GM12891 (cell line): Measurements from ENCODE around the gene CD164L2.
"Not testable (repeated sequence)": the region's sequence is repeated elsewhere in the genome, so short reads cannot be mapped to it uniquely, and the experiment has no call there.

Experiments
- DNase-seq: peaks from one replicate; pipeline ENCODE4 v3.0.0; 2011; ENCODE audit warnings: low spot score; ENCODE audit not compliant: insufficient read length
- FAIRE-seq: peaks from 2 replicates; lab custom pipeline; 2011; peaks lifted over from hg19 to GRCh38; lab: Jason Lieb, UNC
- PAX5 ChIP-seq: IDR thresholded peaks from 2 replicates; pipeline ENCODE4 v1.6.1; 2011; ENCODE audit warnings: low read length, moderate library complexity, mild to moderate bottlenecking; ENCODE audit not compliant: insufficient read depth, severe bottlenecking
- POLR2A ChIP-seq: IDR thresholded peaks from 2 replicates; pipeline ENCODE4 v1.6.1; 2011; ENCODE audit warnings: low read depth, low read length, control low read depth
- POLR2AphosphoS5 ChIP-seq: IDR thresholded peaks from 2 replicates; pipeline ENCODE4 v1.6.1; 2011; ENCODE audit warnings: low read depth, low read length, control low read depth
- POU2F2 ChIP-seq: IDR thresholded peaks from 2 replicates; pipeline ENCODE4 v1.6.1; 2011; ENCODE audit warnings: low read depth, mild to moderate bottlenecking, control low read depth, low read length, moderate library complexity
- SPI1 ChIP-seq: IDR thresholded peaks from 2 replicates; pipeline ENCODE4 v1.6.1; 2011; ENCODE audit warnings: low read depth, low read length, control low read depth
- TAF1 ChIP-seq: IDR thresholded peaks from 2 replicates; pipeline ENCODE4 v1.6.1; 2011; ENCODE audit warnings: low read depth, low read length, control low read depth

The CD164L2 gene

GRCh38 chr1:27418326-27419185, 35.4 kb upstream of the CD164L2 start:
- DNase-seq (no peak), FAIRE-seq (peak; percentile 79)
- peak; percentile 23; the same call in 1 of the 2 replicates for TF ChIP-seq POLR2A
- peak; percentile 64; the same call in 1 of the 2 replicates for TF ChIP-seq POU2F2
- no peak for TF ChIP-seq PAX5
- TF ChIP-seq POLR2AphosphoS5: peak; percentile 47; the same call in 1 of the 2 replicates
- TF ChIP-seq SPI1: no peak
- TF ChIP-seq TAF1: no peak

DNA sequence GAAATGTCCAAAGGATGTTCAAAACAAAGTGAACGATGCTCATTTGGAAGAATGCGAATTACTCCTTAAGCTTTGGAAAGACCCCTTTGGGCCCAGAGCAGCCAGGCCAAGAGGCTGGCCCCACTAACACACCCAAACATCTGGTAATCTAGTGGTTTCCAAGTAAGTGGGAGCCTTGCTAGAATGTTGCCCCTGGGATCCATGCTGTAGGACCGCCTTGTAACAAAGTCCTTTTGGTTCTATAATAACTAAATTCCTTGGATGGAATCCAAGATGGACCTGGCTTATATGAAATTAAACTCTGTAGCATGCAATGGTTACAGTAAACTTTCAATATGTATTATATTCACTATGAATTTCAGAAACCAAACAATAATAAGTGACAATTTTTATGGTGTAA, 34.6 kb upstream of the CD164L2 start:
- FAIRE-seq (peak; percentile 33), DNase-seq (no peak)
- TF ChIP-seq POLR2A (no peak), PAX5 (no peak), POLR2AphosphoS5 (no peak), SPI1 (no peak), POU2F2 (no peak), TAF1 (no peak)

DNA sequence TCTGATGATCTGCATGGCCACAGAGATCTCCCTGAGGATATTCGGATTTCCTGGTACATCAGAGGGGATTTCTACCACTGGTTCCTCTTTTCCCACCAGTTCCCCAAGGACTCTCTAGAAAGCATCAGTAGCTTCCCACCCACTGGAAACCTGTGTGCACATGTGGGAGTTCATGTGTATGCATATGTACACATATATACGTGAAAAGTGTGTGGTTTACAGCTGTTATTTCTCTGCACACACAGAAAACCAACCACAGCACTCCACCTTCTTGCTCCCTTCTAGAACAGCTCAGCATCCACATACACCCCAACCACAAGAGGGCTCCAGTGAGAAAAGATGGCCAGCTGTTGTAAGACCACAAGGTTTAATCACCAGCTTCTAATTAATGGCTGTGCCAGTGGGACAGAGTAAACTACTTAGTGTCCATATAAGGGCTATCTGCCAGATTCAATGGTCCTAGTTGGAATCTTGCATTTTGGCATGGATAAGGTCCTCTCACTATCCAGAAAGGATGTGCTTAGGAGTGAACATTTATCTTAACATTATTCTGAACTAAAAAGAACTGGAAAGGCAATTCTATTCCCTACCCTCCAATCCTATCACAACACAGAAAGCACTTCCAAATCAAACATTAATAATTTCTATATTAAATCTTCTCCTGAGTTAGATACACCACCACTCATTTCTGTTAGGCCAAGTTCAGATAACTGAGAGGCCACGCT, 33.4 kb upstream of the CD164L2 start:
- TF ChIP-seq TAF1 (no peak), POU2F2 (peak; percentile 80; the same call in 1 of the 2 replicates), SPI1 (peak; percentile 54)
- no peak for DNase-seq
- peak; percentile 94 for FAIRE-seq

GRCh38 chr1:27414091-27414490, 31.0 kb upstream of the CD164L2 start:
- DNase-seq: no peak
- no peak for FAIRE-seq
- no peak for TF ChIP-seq SPI1
- TF ChIP-seq TAF1: no peak
- TF ChIP-seq POLR2A: no peak
- TF ChIP-seq POLR2AphosphoS5: no peak
- no peak for TF ChIP-seq POU2F2
- TF ChIP-seq PAX5: no peak

DNA sequence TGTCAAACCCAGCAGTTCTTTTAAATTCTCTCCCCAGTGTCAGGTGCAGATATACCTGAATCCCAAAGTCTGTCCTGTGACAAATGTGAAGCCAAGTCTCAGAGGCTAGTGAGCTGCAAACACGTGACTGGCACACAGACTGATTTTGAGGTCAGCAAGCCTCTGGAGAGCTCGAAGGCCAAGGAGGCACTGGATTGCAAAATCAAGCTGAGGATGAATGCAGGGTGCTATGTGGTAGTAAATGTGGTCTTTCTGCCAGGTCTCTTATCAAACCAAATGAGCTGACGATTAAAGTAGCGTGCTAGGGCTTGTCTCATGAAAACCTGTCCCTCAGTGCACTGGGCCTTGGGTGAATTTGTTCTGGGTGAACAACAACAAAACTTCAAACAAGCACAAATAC, 29.9 kb upstream of the CD164L2 start:
- DNase-seq (no peak), FAIRE-seq (no peak)
- TF ChIP-seq PAX5 (no peak), SPI1 (no peak)

DNA sequence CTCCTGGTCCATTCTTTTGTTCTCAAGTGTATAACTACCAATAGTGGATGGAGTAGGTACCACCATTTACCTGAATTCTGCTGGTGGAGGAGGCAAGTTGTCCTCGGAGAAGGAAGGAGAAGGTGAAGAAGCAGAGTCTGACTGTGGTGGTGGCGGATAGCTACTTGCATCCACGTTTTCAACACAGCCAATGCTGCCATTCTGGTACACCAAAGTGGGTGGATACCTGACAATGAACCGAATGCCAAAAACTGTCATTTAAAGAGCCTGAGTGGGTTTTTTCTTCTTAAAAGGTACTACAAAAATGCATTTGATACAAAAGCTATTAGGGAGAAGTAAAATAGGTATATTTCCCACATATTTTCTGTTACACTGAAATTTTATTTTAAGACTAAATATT, 29.4 kb upstream of the CD164L2 start:
- FAIRE-seq (no peak), DNase-seq (no peak)
- TF ChIP-seq POLR2A (no peak), POU2F2 (no peak), PAX5 (no peak), POLR2AphosphoS5 (no peak), SPI1 (no peak), TAF1 (no peak)

DNA sequence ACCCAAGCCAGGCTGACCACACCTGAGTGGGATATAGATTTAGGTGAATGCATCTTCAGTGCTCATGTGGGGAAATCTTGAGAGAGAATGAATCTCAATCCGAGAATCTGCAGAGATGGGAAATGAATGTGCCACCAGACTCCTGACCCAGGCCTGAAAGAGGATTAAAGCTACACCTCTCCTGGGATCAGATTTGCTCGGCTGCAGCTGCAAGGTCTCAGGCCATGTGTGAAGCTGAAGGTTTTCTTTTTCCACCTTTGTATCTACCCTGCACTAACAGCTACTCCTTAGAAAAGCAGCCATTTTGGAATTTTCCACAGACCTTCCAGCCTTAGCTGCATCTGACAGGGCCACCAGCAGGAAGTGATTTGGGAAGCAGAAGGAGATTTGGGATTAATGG, 27.6 kb upstream of the CD164L2 start:
- DNase-seq (no peak), FAIRE-seq (no peak)
- TF ChIP-seq POLR2AphosphoS5: no peak
- TF ChIP-seq POU2F2: no peak
- no peak for TF ChIP-seq TAF1
- no peak for TF ChIP-seq POLR2A
- no peak for TF ChIP-seq PAX5
- no peak for TF ChIP-seq SPI1

- DNase-seq: no peak
- TF ChIP-seq POLR2AphosphoS5 (no peak), TAF1 (no peak)
- no peak for FAIRE-seq
Observed at GRCh38 chr1:27409669-27410068, 26.5 kb upstream of the CD164L2 start.

- TF ChIP-seq PAX5 (no peak), POLR2AphosphoS5 (no peak), SPI1 (no peak), TAF1 (no peak), POU2F2 (no peak), POLR2A (no peak)
- no peak for DNase-seq
- FAIRE-seq: no peak
Observed at GRCh38 chr1:27408151-27408550, 25.0 kb upstream of the CD164L2 start.

GRCh38 chr1:27406791-27407190, 23.7 kb upstream of the CD164L2 start:
- FAIRE-seq, DNase-seq: not testable (repeated sequence)

DNA sequence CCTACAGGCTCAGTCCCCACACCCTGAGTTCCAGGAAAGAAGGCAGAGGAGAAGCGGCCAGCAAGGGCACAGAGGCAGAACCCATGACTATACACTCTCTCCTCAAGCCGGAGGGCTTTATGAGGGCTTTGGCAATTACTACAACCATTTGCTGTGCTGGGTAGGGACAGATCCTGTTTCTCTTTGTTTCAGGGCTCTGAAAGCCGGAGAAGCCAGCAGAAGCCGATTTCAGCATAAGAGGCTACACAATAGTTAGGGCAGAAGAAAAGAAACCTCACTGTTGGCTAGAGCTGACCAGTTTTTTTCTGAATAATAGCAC, 23.2 kb upstream of the CD164L2 start:
- DNase-seq (no peak), FAIRE-seq (no peak)
- TF ChIP-seq POU2F2 (no peak), POLR2AphosphoS5 (no peak), POLR2A (no peak)

DNA sequence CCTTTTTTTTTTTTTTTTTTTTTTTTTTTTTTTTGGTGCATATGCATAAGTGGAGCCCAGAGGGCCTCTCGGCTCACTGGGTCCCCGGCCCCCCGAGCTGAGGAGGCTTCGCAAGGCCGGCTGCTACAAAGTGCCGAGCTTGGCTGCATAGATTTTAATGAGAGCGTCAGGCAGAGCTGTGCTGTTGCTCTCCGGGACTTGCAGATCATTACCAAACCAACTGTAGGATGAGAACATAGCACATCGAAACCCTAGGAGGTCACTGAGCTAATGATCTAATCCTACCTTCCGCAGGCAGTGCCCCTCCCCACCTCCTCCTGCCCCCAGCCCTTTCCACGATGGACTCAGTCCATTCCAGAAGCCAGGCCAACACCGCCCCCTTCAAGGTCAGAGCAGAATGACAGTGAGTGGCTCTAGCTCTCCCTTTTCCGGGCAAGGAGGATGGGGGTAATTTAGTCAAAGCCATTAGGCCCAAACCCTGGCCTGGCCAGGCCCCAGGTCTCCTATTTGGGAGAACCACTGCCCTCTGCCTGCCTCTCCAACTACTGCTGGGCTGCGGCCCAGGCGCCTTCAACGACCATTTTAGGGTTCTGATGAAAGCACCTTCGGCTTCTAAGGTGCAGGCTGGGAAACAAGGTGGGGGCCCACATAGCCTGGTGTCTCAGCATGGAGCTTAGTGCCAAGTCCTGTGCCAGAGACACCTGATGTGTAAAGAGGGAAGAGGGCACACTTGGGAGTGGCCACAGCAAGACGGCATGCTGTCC, 22.6 kb upstream of the CD164L2 start:
- peak; percentile 33 for FAIRE-seq
- not testable (repeated sequence) for DNase-seq
